ENCODE data around the gene APEH. TPM values are rescaled to one million over a fixed set of nuclear protein-coding genes. Genes with fewer than 3 reads are reported as not detected.

Gene APEH
- total RNA-seq, 4 donors from 2014 or later, result 53.9 to 151 (median 116) TPM

DNA sequence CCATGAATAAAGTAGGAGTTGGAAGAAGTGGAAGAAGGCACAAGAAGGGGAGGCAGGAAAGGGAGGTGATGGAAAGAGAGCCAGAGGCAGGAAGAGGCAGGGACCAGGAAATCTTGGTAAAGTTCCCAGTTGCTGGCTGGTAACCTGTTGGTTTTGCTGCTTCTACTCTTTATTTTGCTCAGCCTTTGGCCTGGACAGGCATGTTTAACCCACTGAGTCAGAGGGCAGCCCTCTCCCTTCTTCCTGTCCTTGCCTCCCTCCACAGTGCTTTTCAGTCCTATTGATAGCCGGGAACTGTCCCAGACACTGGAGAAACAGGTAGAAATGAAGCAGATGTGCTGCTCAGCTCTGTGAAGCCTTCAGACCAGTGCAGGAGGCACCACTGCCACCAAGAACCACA, 43.4 kb upstream of the APEH start:
- no peak for DNase-seq
- no peaks in the 10 kb centered on the region for H3K4me1 ChIP-seq
- H3K27ac ChIP-seq, result no peak overlapping the region
- no peaks in the 10 kb centered on the region for H3K9me3 ChIP-seq
- no peaks in the 10 kb centered on the region for H3K36me3 ChIP-seq
- TF ChIP-seq POLR2A (IDR thresholded peaks at IDR 0.05), result no peak
- TF ChIP-seq POLR2AphosphoS5 (IDR thresholded peaks at IDR 0.05), result no peak
- TF ChIP-seq CTCF (IDR thresholded peaks at IDR 0.05), result no peak
- no peak for TF ChIP-seq EP300 (IDR thresholded peaks at IDR 0.05; ENCODE audit: low read depth)
- H3K4me3 ChIP-seq, result no peak overlapping the region
- peaks cover 5% of the 10 kb centered on the region for H3K27me3 ChIP-seq
- intact Hi-C loops (cut with DNase I; ENCODE audit: low total_unique reads) (no loop called here), in situ Hi-C loops (cut with MboI; ENCODE audit: low pct_ligation_motif_present in 1 of 4, low pct_unique_long_range_greater_than_20kb in 1 of 4, low sequenced_read_pairs in 3 of 4) (loop anchor here in 1 of 4 donors (10.0 kb wide), 1 partner anchor 56 kb away; no protein-coding TSS in a partner anchor)
- WGBS, 2 donors (ENCODE audit: low coverage in 1 of 2), result 100% methylated on average over 1 of the region's 1 CpG; no CpG with 5 or more reads in 1 of the 2 donors

GRCh38 chr3:49634736-49635135, 39.4 kb upstream of the APEH start:
- TF ChIP-seq POLR2AphosphoS5 (IDR thresholded peaks at IDR 0.05) (no peak), POLR2A (IDR thresholded peaks at IDR 0.05) (no peak), EP300 (IDR thresholded peaks at IDR 0.05; ENCODE audit: low read depth) (no peak), CTCF (IDR thresholded peaks at IDR 0.05) (no peak)

DNA sequence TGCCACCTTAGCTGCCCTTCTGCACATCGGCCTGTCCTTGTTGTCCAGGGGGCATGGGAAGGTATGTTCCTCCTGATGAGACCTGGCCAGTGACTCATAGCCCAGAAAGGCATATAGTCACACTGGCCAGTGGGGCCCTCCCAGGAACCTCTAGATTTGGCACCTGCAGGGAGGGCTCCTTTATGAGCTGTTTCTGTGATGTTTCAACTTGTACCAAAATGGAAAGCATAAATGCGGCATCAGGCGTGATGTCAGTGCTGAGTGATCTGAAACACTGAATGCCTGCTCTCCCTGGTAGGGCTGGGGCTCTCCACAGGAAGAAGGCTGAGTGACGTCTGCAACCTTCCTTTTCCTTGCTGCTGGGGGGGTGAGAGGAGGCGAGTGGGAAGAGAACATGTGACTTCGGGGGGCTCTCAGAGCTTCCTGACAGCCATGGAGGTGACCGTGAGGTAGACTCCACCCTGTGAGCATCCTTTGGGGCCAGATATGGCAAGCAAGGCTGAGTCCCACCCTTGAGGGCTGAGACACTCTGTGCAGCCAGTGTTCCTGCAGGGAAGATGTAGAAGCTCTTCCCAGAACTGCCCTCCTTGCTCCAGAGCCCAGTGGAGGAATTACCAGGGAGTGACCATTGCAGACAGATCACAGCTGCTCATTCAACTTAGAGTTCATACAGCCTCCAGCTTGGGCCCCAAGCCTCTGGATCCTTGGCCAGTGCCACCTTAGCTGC, 37.1 kb upstream of the APEH start:
- no peaks in the 10 kb centered on the region for H3K36me3 ChIP-seq
- H3K9me3 ChIP-seq, result no peaks in the 10 kb centered on the region
- no peak for DNase-seq
- intact Hi-C loops (cut with DNase I; ENCODE audit: low total_unique reads) (no loop called here), in situ Hi-C loops (cut with MboI; ENCODE audit: low pct_ligation_motif_present in 1 of 4, low pct_unique_long_range_greater_than_20kb in 1 of 4, low sequenced_read_pairs in 3 of 4) (loop anchor here in 1 of 4 donors (10.0 kb wide), 1 partner anchor 62 kb away; no protein-coding TSS in a partner anchor)
- no peak overlapping the region for H3K4me3 ChIP-seq
- peaks cover 5% of the 10 kb centered on the region for H3K27me3 ChIP-seq
- no peak overlapping the region for H3K27ac ChIP-seq
- no peaks in the 10 kb centered on the region for H3K4me1 ChIP-seq
- 65% methylated on average over 6 of the region's 7 CpGs; no CpG with 5 or more reads in 1 of the 2 donors for WGBS, 2 donors (ENCODE audit: low coverage in 1 of 2)
- TF ChIP-seq POLR2AphosphoS5 (IDR thresholded peaks at IDR 0.05) (no peak), POLR2A (IDR thresholded peaks at IDR 0.05) (no peak), EP300 (IDR thresholded peaks at IDR 0.05; ENCODE audit: low read depth) (no peak), CTCF (IDR thresholded peaks at IDR 0.05) (no peak)

More at GRCh38 chr3:49634736-49635135, 39.4 kb upstream of the APEH start:
- H3K4me3 ChIP-seq, result no peak overlapping the region
- no peak for DNase-seq
- no peaks in the 10 kb centered on the region for H3K9me3 ChIP-seq
- no peaks in the 10 kb centered on the region for H3K36me3 ChIP-seq
- no peak overlapping the region for H3K27ac ChIP-seq
- 73 to 85% methylated on average over 3 of the region's 3 CpGs for WGBS, 2 donors (ENCODE audit: low coverage in 1 of 2)
- in situ Hi-C loops (cut with MboI; ENCODE audit: low pct_ligation_motif_present in 1 of 4, low pct_unique_long_range_greater_than_20kb in 1 of 4, low sequenced_read_pairs in 3 of 4), result loop anchor here in 1 of 4 donors (10.0 kb wide), 1 partner anchor 60 kb away; no protein-coding TSS in a partner anchor
- intact Hi-C loops (cut with DNase I; ENCODE audit: low total_unique reads), result no loop called here
- no peaks in the 10 kb centered on the region for H3K4me1 ChIP-seq
- H3K27me3 ChIP-seq, result peaks cover 5% of the 10 kb centered on the region

DNA sequence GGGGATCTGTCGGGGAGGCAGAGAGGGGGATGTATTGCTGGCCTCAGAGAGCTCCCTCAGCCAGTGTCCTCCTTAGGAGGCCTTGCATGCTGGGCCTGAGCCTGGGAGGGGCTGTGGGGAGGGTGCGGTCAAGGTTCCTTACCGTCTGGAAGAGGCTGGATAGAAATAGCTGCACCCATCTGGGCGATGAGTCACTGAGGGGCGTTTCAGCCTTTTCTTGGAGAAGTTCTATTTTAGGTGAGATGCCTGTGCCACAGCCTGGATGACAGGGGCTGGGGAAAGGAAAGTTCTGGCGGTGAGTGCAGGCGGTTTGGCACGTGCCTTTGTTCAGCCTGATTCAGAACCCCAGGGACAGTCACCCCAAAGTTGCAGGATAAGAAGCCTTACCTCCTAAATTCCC, 35.7 kb upstream of the APEH start:
- Histone ChIP-seq H3K27me3 (no peaks in the 10 kb centered on the region), H3K36me3 (no peaks in the 10 kb centered on the region), H3K9me3 (no peaks in the 10 kb centered on the region), H3K27ac (no peak overlapping the region), H3K4me1 (no peaks in the 10 kb centered on the region), H3K4me3 (no peak overlapping the region)
- no peak for DNase-seq
- in situ Hi-C loops (cut with MboI; ENCODE audit: low pct_ligation_motif_present in 1 of 4, low pct_unique_long_range_greater_than_20kb in 1 of 4, low sequenced_read_pairs in 3 of 4), result loop anchor here in 1 of 4 donors (10.0 kb wide), 1 partner anchor 64 kb away; no protein-coding TSS in a partner anchor
- TF ChIP-seq POLR2AphosphoS5 (IDR thresholded peaks at IDR 0.05), result no peak
- TF ChIP-seq CTCF (IDR thresholded peaks at IDR 0.05), result no peak
- TF ChIP-seq POLR2A (IDR thresholded peaks at IDR 0.05), result no peak
- TF ChIP-seq EP300 (IDR thresholded peaks at IDR 0.05; ENCODE audit: low read depth), result no peak
- intact Hi-C loops (cut with DNase I; ENCODE audit: low total_unique reads), result no loop called here
- 52% methylated on average over 8 of the region's 8 CpGs; no CpG with 5 or more reads in 1 of the 2 donors for whole genome bisulfite sequencing, 2 donors (ENCODE audit: low coverage in 1 of 2)

All from transverse colon (tissue), 4 donors.